ENCODE data around the gene UPF2.

DNA sequence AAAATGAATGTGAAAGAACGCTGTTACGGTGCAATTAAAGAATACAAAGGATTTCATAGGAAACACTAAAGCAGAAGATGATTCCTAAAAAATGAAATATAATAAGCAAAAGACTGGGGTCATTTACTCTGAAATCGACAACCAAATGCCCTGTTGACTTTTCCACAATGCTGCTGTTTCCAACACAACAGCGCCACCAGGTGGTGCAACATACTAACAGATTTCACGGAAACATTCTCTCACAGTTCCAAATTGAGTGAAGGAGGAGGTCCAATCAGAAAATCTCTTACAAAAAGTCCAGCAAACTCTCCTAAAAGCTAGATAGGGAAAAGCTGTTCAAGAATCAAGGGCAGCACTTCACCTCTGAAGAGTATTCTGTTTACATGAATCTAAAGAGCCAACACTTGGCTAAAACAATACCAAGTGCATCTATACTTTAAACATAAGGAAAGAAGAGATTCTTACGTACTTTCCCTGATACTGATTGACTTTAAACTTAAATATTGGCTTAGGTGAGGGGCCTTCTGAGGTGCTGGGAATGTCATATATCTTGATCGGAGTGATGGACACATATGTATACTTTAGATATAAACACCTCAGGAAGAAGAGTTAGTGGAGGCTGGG is 55.9 kb downstream of the UPF2 start:
- TF ChIP-seq, protein P1, sequence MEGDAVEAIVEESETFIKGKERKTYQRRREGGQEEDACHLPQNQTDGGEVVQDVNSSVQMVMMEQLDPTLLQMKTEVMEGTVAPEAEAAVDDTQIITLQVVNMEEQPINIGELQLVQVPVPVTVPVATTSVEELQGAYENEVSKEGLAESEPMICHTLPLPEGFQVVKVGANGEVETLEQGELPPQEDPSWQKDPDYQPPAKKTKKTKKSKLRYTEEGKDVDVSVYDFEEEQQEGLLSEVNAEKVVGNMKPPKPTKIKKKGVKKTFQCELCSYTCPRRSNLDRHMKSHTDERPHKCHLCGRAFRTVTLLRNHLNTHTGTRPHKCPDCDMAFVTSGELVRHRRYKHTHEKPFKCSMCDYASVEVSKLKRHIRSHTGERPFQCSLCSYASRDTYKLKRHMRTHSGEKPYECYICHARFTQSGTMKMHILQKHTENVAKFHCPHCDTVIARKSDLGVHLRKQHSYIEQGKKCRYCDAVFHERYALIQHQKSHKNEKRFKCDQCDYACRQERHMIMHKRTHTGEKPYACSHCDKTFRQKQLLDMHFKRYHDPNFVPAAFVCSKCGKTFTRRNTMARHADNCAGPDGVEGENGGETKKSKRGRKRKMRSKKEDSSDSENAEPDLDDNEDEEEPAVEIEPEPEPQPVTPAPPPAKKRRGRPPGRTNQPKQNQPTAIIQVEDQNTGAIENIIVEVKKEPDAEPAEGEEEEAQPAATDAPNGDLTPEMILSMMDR (IDR thresholded peaks at IDR 0.05; ENCODE audit: borderline replicate concordance, extremely low read depth, low read length, poor library complexity, severe bottlenecking): peak; percentile 90
- TF ChIP-seq EZH2 (IDR thresholded peaks at IDR 0.05; ENCODE audit: borderline replicate concordance, low read depth, low read length, severe bottlenecking): no peak

Data from DND-41 (cell line).